Trophoblast cell (in vitro differentiated cells and primary cell): Measurements from ENCODE around the gene CTU2.

Experiments
- DNase-seq, 2 donors: peaks; one replicate each; pipeline ENCODE4 v3.0.0-alpha.2; 2016
- H2AFZ ChIP-seq: 2 replicates; pipeline ENCODE4 v1.6.1; 2013; ENCODE audit warnings: low read length, moderate library complexity, mild to moderate bottlenecking; ENCODE audit not compliant: insufficient read depth, poor library complexity
- H2AK5ac ChIP-seq: 2 replicates; pipeline ENCODE4 v1.6.1; 2013; ENCODE audit warnings: mild to moderate bottlenecking, low read length
- H2BK120ac ChIP-seq: 2 replicates; pipeline ENCODE4 v1.6.1; 2013; ENCODE audit warnings: low read length, mild to moderate bottlenecking, moderate library complexity; ENCODE audit not compliant: insufficient read depth, poor library complexity
- H2BK12ac ChIP-seq: 2 replicates; pipeline ENCODE4 v1.6.1; 2013; ENCODE audit warnings: mild to moderate bottlenecking, low read length, moderate library complexity
- H2BK5ac ChIP-seq: 2 replicates; pipeline ENCODE4 v1.6.1; 2013; ENCODE audit warnings: low read length, low read depth, moderate library complexity, mild to moderate bottlenecking; ENCODE audit not compliant: poor library complexity
- H3K14ac ChIP-seq: 2 replicates; pipeline ENCODE4 v1.6.1; 2013; ENCODE audit warnings: mild to moderate bottlenecking, low read length
- H3K18ac ChIP-seq: 2 replicates; pipeline ENCODE4 v1.6.1; 2013; ENCODE audit warnings: mild to moderate bottlenecking, low read length
- H3K23ac ChIP-seq: 2 replicates; pipeline ENCODE4 v1.6.1; 2013; ENCODE audit warnings: low read length
- H3K27ac ChIP-seq: 2 replicates; pipeline ENCODE4 v1.5.1; 2013; ENCODE audit warnings: low read depth, mild to moderate bottlenecking, inconsistent platforms, low read length, moderate library complexity
- H3K27me3 ChIP-seq: 2 replicates; pipeline ENCODE4 v1.6.1; 2013; ENCODE audit warnings: inconsistent platforms, mild to moderate bottlenecking, low read length, moderate library complexity; ENCODE audit not compliant: insufficient read depth
- H3K36me3 ChIP-seq, 2 experiments: 1 replicate in 1 of 2; 2 replicates in 1 of 2; pipeline ENCODE4 v1.6.1; 2013; ENCODE audit warnings: low read length in 2 of 2, mild to moderate bottlenecking in 2 of 2, moderate library complexity in 1 of 2; ENCODE audit not compliant: insufficient read depth in 2 of 2, control insufficient read depth in 1 of 2
- H3K4ac ChIP-seq: 2 replicates; pipeline ENCODE4 v1.6.1; 2013; ENCODE audit warnings: low read depth, mild to moderate bottlenecking, low read length, moderate library complexity
- H3K4me1 ChIP-seq, 2 experiments: 1 replicate in 1 of 2; 2 replicates in 1 of 2; pipeline ENCODE4 v1.6.1; 2013; ENCODE audit warnings: low read length in 2 of 2, mild to moderate bottlenecking in 2 of 2, moderate library complexity in 1 of 2; ENCODE audit not compliant: insufficient read depth in 2 of 2, control insufficient read depth in 1 of 2
- H3K4me2 ChIP-seq: 2 replicates; pipeline ENCODE4 v1.6.1; 2013; ENCODE audit warnings: inconsistent platforms, mild to moderate bottlenecking, low read length, moderate library complexity
- H3K4me3 ChIP-seq: 2 replicates; pipeline ENCODE4 v1.5.1; 2013; ENCODE audit warnings: mild to moderate bottlenecking, low read depth, low read length, inconsistent platforms
- H3K79me1 ChIP-seq: one replicate; pipeline ENCODE4 v1.6.1; 2013; ENCODE audit warnings: low read length
- H3K79me2 ChIP-seq: 2 replicates; pipeline ENCODE4 v1.6.1; 2013; ENCODE audit warnings: low read length, mild to moderate bottlenecking; ENCODE audit not compliant: control insufficient read depth, insufficient read depth, poor library complexity
- H3K9ac ChIP-seq: 2 replicates; pipeline ENCODE4 v1.6.1; 2013; ENCODE audit warnings: mild to moderate bottlenecking, low read length
- H3K9me3 ChIP-seq: 2 replicates; pipeline ENCODE4 v1.6.1; 2013; ENCODE audit warnings: low read depth, mild to moderate bottlenecking, control low read depth, inconsistent platforms, low read length; ENCODE audit not compliant: insufficient read depth
- H4K12ac ChIP-seq: 2 replicates; pipeline ENCODE4 v1.6.1; 2013; ENCODE audit warnings: low read depth, mild to moderate bottlenecking, low read length, moderate library complexity
- H4K8ac ChIP-seq: 2 replicates; pipeline ENCODE4 v1.6.1; 2013; ENCODE audit warnings: low read depth, mild to moderate bottlenecking, low read length, moderate library complexity
- H4K91ac ChIP-seq: one replicate; pipeline ENCODE4 v1.6.1; 2013; ENCODE audit warnings: low read depth, mild to moderate bottlenecking, low read length, moderate library complexity
- WGBS: extraction: QIAGEN DNeasy Blood & Tissue Kit; methylation state at CpG from one replicate; pipeline ENCODE4 v1.1.7; 2013; ENCODE audit warnings: missing lambda C conversion rate; ENCODE audit not compliant: insufficient read length, insufficient coverage; ENCODE audit errors: extremely low coverage; 5-methylcytosine and 5-hydroxymethylcytosine counted together

Gene CTU2

DNA sequence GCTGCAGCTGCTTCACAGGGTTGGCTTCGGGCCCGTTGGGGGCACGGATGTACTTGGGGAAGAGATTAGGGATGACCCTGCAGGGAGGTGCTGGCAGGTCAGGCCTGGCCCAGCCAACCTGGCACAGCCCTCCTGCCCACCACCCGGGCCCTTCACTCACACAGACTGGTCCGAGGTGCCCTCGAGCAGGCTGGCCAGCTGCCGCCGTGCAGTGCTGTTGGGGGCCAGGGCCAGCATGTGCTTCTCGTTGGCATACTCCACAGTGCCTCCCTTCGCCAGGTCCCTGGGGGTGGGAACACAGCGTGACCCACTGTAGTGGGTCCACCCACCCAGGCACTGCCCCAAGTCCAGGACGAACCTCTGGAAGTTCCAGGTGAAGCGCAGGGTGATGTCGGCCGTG is 9.9 kb downstream of the CTU2 start:
- Histone ChIP-seq H3K4me1 (no peaks in the 10 kb centered on the region), H3K4me2 (no peak overlapping the region), H2AK5ac (no peak overlapping the region), H2BK5ac (no peak overlapping the region), H4K91ac (no peak overlapping the region), H3K79me2 (no peaks in the 10 kb centered on the region), H3K14ac (no peak overlapping the region), H3K36me3 (peaks cover 79% of the 10 kb centered on the region in 2 experiments), H3K23ac (no peak overlapping the region), H4K8ac (no peak overlapping the region), H3K27ac (no peak overlapping the region), H2BK12ac (no peak overlapping the region), H3K4me3 (no peak overlapping the region), H2BK120ac (no peak overlapping the region), H3K9me3 (peaks cover 8% of the 10 kb centered on the region), H3K27me3 (no peaks in the 10 kb centered on the region), H2AFZ (no peak overlapping the region), H3K9ac (no peak overlapping the region), H3K18ac (no peak overlapping the region), H4K12ac (no peak overlapping the region), H3K4ac (no peak overlapping the region), H3K79me1 (no peaks in the 10 kb centered on the region)
- WGBS = no CpG with 5 or more reads among the region's 15 CpGs
- DNase-seq = no peak

DNA sequence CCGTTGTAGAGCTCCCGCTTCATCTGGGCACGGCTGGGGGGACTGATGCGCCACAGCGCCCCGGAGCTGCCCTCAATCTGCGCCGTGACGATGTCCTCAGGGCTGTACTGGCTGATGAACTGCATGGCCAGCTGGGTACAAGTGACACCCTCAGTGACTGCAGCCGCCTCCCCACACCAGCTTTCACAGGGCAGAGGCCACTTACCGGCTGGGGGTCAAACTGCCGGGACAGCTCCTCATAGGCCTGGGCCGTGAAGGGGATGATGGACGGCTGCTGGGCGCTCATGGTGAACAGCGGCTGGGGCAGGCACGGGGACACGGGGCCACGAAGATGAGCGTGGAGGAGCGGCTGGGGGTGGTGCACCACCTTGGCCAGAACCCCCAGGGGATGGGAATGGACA is 10.3 kb downstream of the CTU2 start:
- no CpG with 5 or more reads among the region's 21 CpGs for WGBS

DNA sequence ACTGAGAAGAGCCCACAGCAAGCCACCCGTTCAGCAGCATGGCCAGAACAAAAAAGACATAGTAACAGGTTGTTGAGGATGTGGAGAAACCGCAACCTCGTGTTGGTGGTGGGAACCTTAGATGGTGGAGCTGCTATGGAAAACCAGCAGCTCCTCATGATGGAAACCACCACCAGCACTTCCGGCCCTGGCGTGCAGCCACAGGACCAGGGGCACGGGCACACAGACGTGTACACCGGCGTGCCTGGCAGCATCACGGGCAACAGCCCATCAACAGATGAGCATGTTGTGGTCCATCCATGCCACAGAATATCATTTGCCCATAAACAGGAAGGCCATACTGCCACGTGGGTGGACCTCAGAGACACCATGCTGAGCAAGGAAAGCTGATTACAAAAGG is 11.9 kb downstream of the CTU2 start:
- no peaks in the 10 kb centered on the region for H3K79me1 ChIP-seq
- H4K12ac ChIP-seq = no peak overlapping the region
- no peak overlapping the region for H3K14ac ChIP-seq
- no peak for DNase-seq
- H3K23ac ChIP-seq = no peak overlapping the region
- H2BK5ac ChIP-seq = no peak overlapping the region
- no peak overlapping the region for H4K91ac ChIP-seq
- H3K27ac ChIP-seq = no peak overlapping the region
- H3K4me1 ChIP-seq = no peaks in the 10 kb centered on the region
- H2BK120ac ChIP-seq = no peak overlapping the region
- no peak overlapping the region for H2AFZ ChIP-seq
- H3K79me2 ChIP-seq = no peaks in the 10 kb centered on the region
- H3K4me3 ChIP-seq = no peak overlapping the region
- no peak overlapping the region for H2BK12ac ChIP-seq
- no peak overlapping the region for H4K8ac ChIP-seq
- no CpG with 5 or more reads among the region's 11 CpGs for WGBS
- no peak overlapping the region for H3K18ac ChIP-seq
- H3K4ac ChIP-seq = no peak overlapping the region
- no peaks in the 10 kb centered on the region for H3K27me3 ChIP-seq
- H2AK5ac ChIP-seq = no peak overlapping the region
- peaks cover 95% of the 10 kb centered on the region in 2 experiments for H3K36me3 ChIP-seq
- H3K9me3 ChIP-seq = peaks cover 10% of the 10 kb centered on the region
- H3K4me2 ChIP-seq = no peak overlapping the region
- no peak overlapping the region for H3K9ac ChIP-seq

More for the DNA sequence above, 10.3 kb downstream of the CTU2 start:
- H4K12ac ChIP-seq = no peak overlapping the region
- H3K79me2 ChIP-seq = no peaks in the 10 kb centered on the region
- H2AFZ ChIP-seq = no peak overlapping the region
- no peak overlapping the region for H2BK120ac ChIP-seq
- H3K9me3 ChIP-seq = peaks cover 10% of the 10 kb centered on the region
- DNase-seq = no peak
- no peak overlapping the region for H2BK12ac ChIP-seq
- H3K79me1 ChIP-seq = no peaks in the 10 kb centered on the region
- no peak overlapping the region for H3K4ac ChIP-seq
- no peak overlapping the region for H4K8ac ChIP-seq
- H3K27ac ChIP-seq = no peak overlapping the region
- no peaks in the 10 kb centered on the region for H3K4me1 ChIP-seq
- no peak overlapping the region for H2BK5ac ChIP-seq
- H2AK5ac ChIP-seq = no peak overlapping the region
- no peak overlapping the region for H3K18ac ChIP-seq
- no peak overlapping the region for H3K9ac ChIP-seq
- H3K23ac ChIP-seq = no peak overlapping the region
- H3K14ac ChIP-seq = no peak overlapping the region
- no peak overlapping the region for H3K4me3 ChIP-seq
- H4K91ac ChIP-seq = no peak overlapping the region
- no peaks in the 10 kb centered on the region for H3K27me3 ChIP-seq
- peaks cover 81% of the 10 kb centered on the region in 2 experiments for H3K36me3 ChIP-seq
- H3K4me2 ChIP-seq = no peak overlapping the region

DNA sequence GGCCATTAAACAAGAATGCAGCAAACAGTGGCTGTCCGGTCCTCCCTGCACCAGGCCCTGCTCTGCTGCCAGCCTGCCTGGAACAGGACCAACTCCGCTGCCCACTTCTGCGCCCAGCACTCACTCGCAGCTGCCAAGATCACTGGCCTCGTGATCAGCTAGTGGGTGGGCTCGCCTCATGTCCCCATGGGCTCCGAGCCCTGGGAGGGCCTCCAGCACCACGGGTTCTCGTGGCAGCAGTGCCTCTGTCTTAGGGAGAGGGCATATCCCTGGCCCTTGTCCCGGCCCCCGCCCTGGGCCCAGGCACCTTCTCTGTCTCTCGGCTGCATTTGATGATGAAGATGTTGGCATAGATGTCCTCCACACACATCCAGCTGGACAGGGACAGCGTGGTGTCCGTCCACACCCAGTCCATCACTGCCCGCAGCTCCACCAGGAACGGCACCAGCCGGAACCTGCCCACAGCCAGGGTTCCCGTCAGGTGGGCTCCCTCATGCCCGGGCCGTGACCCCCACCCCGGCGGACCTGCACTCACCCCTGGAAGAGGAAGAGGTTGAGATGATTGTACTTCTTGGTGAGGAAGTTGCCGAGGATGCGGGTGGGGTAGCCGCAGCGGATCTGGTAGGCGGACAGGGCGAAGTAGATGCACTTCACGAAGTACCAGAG is 13.1 kb downstream of the CTU2 start:
- Histone ChIP-seq H3K14ac (no peak overlapping the region), H2BK120ac (no peak overlapping the region), H3K4me3 (no peak overlapping the region), H3K4me1 (no peaks in the 10 kb centered on the region), H2AFZ (no peak overlapping the region), H4K12ac (no peak overlapping the region), H4K8ac (no peak overlapping the region), H2BK12ac (no peak overlapping the region), H2BK5ac (no peak overlapping the region), H3K4ac (no peak overlapping the region), H3K27me3 (no peaks in the 10 kb centered on the region), H3K9me3 (peaks cover 10% of the 10 kb centered on the region), H3K79me1 (no peaks in the 10 kb centered on the region), H2AK5ac (no peak overlapping the region), H3K79me2 (no peaks in the 10 kb centered on the region), H4K91ac (no peak overlapping the region), H3K36me3 (peaks cover 93 to 94% of the 10 kb centered on the region in 2 experiments), H3K4me2 (no peak overlapping the region), H3K9ac (no peak overlapping the region), H3K27ac (no peak overlapping the region), H3K23ac (no peak overlapping the region), H3K18ac (no peak overlapping the region)
- no CpG with 5 or more reads among the region's 29 CpGs for WGBS
- DNase-seq = no peak
